HG02840 (cell line): ENCODE data around the gene TTC7B.
"Not testable (repeated sequence)": the region's sequence is repeated elsewhere in the genome, so short reads cannot be mapped to it uniquely, and the experiment has no call there.

Experiments used
- ATAC-seq: cut with Tn5 transposase; IDR thresholded peaks from one replicate; pipeline ENCODE4 v1.9.1; 2021; ENCODE audit warnings: mild to moderate bottlenecking, moderate library complexity, moderate number of reproducible peaks; ENCODE audit not compliant: unreplicated experiment, low FRiP score

Gene TTC7B

GRCh38 chr14:90525353-90526028 is 290.7 kb downstream of the TTC7B start:
- not testable (repeated sequence) for ATAC-seq

- no peak for ATAC-seq
Observed at GRCh38 chr14:90523961-90524875, 292.0 kb downstream of the TTC7B start.

GRCh38 chr14:90523544-90523943 is 292.7 kb downstream of the TTC7B start:
- ATAC-seq: no peak

- ATAC-seq: no peak
Observed at GRCh38 chr14:90522571-90523191, 293.5 kb downstream of the TTC7B start.

- no peak for ATAC-seq
Observed at GRCh38 chr14:90521930-90522483, 294.2 kb downstream of the TTC7B start.

- no peak for ATAC-seq
Observed at GRCh38 chr14:90521084-90521929, 294.9 kb downstream of the TTC7B start.

- ATAC-seq: no peak
Observed at GRCh38 chr14:90520326-90520725, 295.9 kb downstream of the TTC7B start.

GRCh38 chr14:90519262-90519920 is 296.8 kb downstream of the TTC7B start:
- ATAC-seq: no peak

- no peak for ATAC-seq
Observed at GRCh38 chr14:90518941-90519256, 297.3 kb downstream of the TTC7B start.

GRCh38 chr14:90518069-90518940 is 297.9 kb downstream of the TTC7B start:
- ATAC-seq: no peak

GRCh38 chr14:90517076-90517841 is 299.0 kb downstream of the TTC7B start:
- ATAC-seq: no peak

- ATAC-seq: no peak
Observed at GRCh38 chr14:90514566-90514965, 301.7 kb downstream of the TTC7B start.

GRCh38 chr14:90514015-90514398 is 302.2 kb downstream of the TTC7B start:
- no peak for ATAC-seq

GRCh38 chr14:90513161-90514014 is 302.8 kb downstream of the TTC7B start:
- no peak for ATAC-seq

GRCh38 chr14:90512329-90512991 is 303.8 kb downstream of the TTC7B start:
- no peak for ATAC-seq

- ATAC-seq: no peak
Observed at GRCh38 chr14:90511795-90512328, 304.4 kb downstream of the TTC7B start.
